IMR-90 (cell line): ENCODE data around the gene CNKSR3. TPM values are rescaled to one million over a fixed set of nuclear protein-coding genes. Genes with fewer than 3 reads are reported as not detected.

ENCODE experiments used
- ATAC-seq: fragments of 200-7000 bp; cut with Tn5 transposase; 2 replicates; pipeline ENCODE4 v1.9.1; 2020; ENCODE audit warnings: low read depth, mild to moderate bottlenecking, moderate library complexity
- BruUV-seq: library from RNA; stranded (reverse); fragments of 400-500 nt; replicated peaks from 2 replicates; lab custom pipeline; 2021; lab: Mats Ljungman, UMichigan
- CTCF ChIA-PET: fragments of 300-600 bp; formaldehyde crosslinking; extraction: SDS; loops from one replicate; lab custom pipeline; 2021; ENCODE audit warnings: antibody characterized with exemption; lab: Yijun Ruan, JAX
- POLR2A ChIA-PET: fragments of 300-600 bp; sonication (Branson Sonifier 250); formaldehyde crosslinking; loops from one replicate; lab custom pipeline; 2022; ENCODE audit warnings: antibody characterized with exemption; ENCODE audit not compliant: unreplicated experiment; lab: Charles Lee
- DNase-seq: peaks from one replicate; pipeline ENCODE4 v3.0.0; 2013
- H2AFZ ChIP-seq: replicated peaks from 2 replicates; pipeline ENCODE3; 2013; ENCODE audit warnings: low read length, mild to moderate bottlenecking; ENCODE audit not compliant: poor library complexity
- H2AK5ac ChIP-seq: 2 replicates; pipeline ENCODE4 v1.6.1; 2013; ENCODE audit warnings: low read depth, low read length, inconsistent platforms
- H2AK9ac ChIP-seq: replicated peaks from 2 replicates; pipeline ENCODE3; 2013; ENCODE audit warnings: mild to moderate bottlenecking, low read depth, low read length, moderate library complexity; ENCODE audit not compliant: poor library complexity
- H2BK120ac ChIP-seq: 2 replicates; pipeline ENCODE4 v1.6.1; 2013; ENCODE audit warnings: low read depth, low read length, inconsistent platforms
- H2BK15ac ChIP-seq: 3 replicates; pipeline ENCODE4 v1.6.1; 2013; ENCODE audit warnings: low read depth, low read length, inconsistent platforms
- H2BK20ac ChIP-seq: 2 replicates; pipeline ENCODE4 v1.6.1; 2013; ENCODE audit warnings: low read depth, mild to moderate bottlenecking, inconsistent platforms, low read length, moderate library complexity
- H2BK5ac ChIP-seq: 2 replicates; pipeline ENCODE4 v1.6.1; 2013; ENCODE audit warnings: mild to moderate bottlenecking, low read depth, low read length, inconsistent platforms; ENCODE audit not compliant: poor library complexity, severe bottlenecking
- H3K14ac ChIP-seq: replicated peaks from 2 replicates; pipeline ENCODE4 v1.6.1; 2013; ENCODE audit warnings: low read depth, low read length, inconsistent platforms
- H3K18ac ChIP-seq: 2 replicates; pipeline ENCODE4 v1.6.1; 2013; ENCODE audit warnings: low read depth, low read length, control low read depth
- H3K23ac ChIP-seq: 2 replicates; pipeline ENCODE4 v1.6.1; 2013; ENCODE audit warnings: low read depth, low read length, inconsistent platforms
- H3K27ac ChIP-seq: 2 replicates; pipeline ENCODE4 v1.5.1; 2013; ENCODE audit warnings: mild to moderate bottlenecking, control low read depth, low read length; ENCODE audit not compliant: insufficient read depth
- H3K27me3 ChIP-seq: 2 replicates; pipeline ENCODE4 v1.6.1; 2013; ENCODE audit warnings: low read length; ENCODE audit not compliant: control insufficient read depth, insufficient read depth
- H3K36me3 ChIP-seq: 2 replicates; pipeline ENCODE4 v1.6.1; 2013; ENCODE audit warnings: low read length, mixed read lengths; ENCODE audit not compliant: control insufficient read depth, insufficient read depth
- H3K4ac ChIP-seq: 2 replicates; pipeline ENCODE4 v1.6.1; 2013; ENCODE audit warnings: low read depth, low read length, inconsistent platforms
- H3K4me1 ChIP-seq: 2 replicates; pipeline ENCODE4 v1.6.1; 2013; ENCODE audit warnings: low read length, mixed read lengths; ENCODE audit not compliant: control insufficient read depth, insufficient read depth
- H3K4me2 ChIP-seq: 2 replicates; pipeline ENCODE4 v1.6.1; 2013; ENCODE audit warnings: low read depth, mild to moderate bottlenecking, control low read depth, low read length, moderate library complexity
- H3K4me3 ChIP-seq: 2 replicates; pipeline ENCODE4 v1.5.1; 2013; ENCODE audit warnings: low read depth, mild to moderate bottlenecking, control low read depth, low read length, moderate library complexity; ENCODE audit not compliant: insufficient read depth
- H3K56ac ChIP-seq: 2 replicates; pipeline ENCODE4 v1.6.1; 2013; ENCODE audit warnings: low read length, inconsistent platforms; ENCODE audit not compliant: insufficient read depth; ENCODE audit errors: extremely low read depth
- H3K79me1 ChIP-seq, 2 experiments: 2 replicates each; pipeline ENCODE4 v1.6.1; 2013; ENCODE audit warnings: low read length in 2 of 2, inconsistent platforms in 1 of 2, low read depth in 1 of 2
- H3K9ac ChIP-seq: 2 replicates; pipeline ENCODE4 v1.6.1; 2013; ENCODE audit warnings: low read depth, low read length, control low read depth
- H3K9me1 ChIP-seq: 2 replicates; pipeline ENCODE4 v1.6.1; 2013; ENCODE audit warnings: low read length, inconsistent platforms; ENCODE audit not compliant: insufficient read depth
- H3K9me3 ChIP-seq: 2 replicates; pipeline ENCODE4 v1.6.1; 2013; ENCODE audit warnings: low read length; ENCODE audit not compliant: control insufficient read depth, insufficient read depth
- H4K20me1 ChIP-seq: 2 replicates; pipeline ENCODE4 v1.6.1; 2013; ENCODE audit warnings: low read length, inconsistent platforms; ENCODE audit not compliant: insufficient read depth
- H4K5ac ChIP-seq: 2 replicates; pipeline ENCODE4 v1.6.1; 2013; ENCODE audit warnings: mild to moderate bottlenecking, low read depth, low read length, control low read depth
- H4K8ac ChIP-seq, 2 experiments: 2 replicates each; pipeline ENCODE4 v1.6.1; 2013; ENCODE audit warnings: low read depth in 2 of 2, low read length in 2 of 2, control low read depth in 1 of 2, inconsistent platforms in 1 of 2
- H4K91ac ChIP-seq: 2 replicates; pipeline ENCODE4 v1.6.1; 2013; ENCODE audit warnings: low read depth, low read length, inconsistent platforms; ENCODE audit not compliant: insufficient read depth
- CEBPB ChIP-seq: IDR thresholded peaks from 2 replicates; pipeline ENCODE4 v1.6.1; 2012; ENCODE audit warnings: low read depth, low read length, improper control_type of control experiment
- CHD1 ChIP-seq: IDR thresholded peaks from 2 replicates; pipeline ENCODE4 v1.6.1; 2012; ENCODE audit warnings: low read depth, low read length, improper control_type of control experiment
- ELK1 ChIP-seq: fragments of 150-350 bp; IDR thresholded peaks from 2 replicates; pipeline ENCODE4 v1.6.1; 2016; ENCODE audit warnings: low read depth, mild to moderate bottlenecking, low read length, moderate library complexity, borderline replicate concordance
- MAFK ChIP-seq: IDR thresholded peaks from 2 replicates; pipeline ENCODE4 v1.6.1; 2012; ENCODE audit warnings: low read depth, low read length, improper control_type of control experiment
- MAZ ChIP-seq: IDR thresholded peaks from 2 replicates; pipeline ENCODE4 v1.6.1; 2012; ENCODE audit warnings: low read depth, mild to moderate bottlenecking, low read length, improper control_type of control experiment, moderate library complexity, borderline replicate concordance
- USF2 ChIP-seq: fragments of 150-350 bp; IDR thresholded peaks from 2 replicates; pipeline ENCODE4 v1.6.1; 2017; ENCODE audit warnings: mild to moderate bottlenecking, antibody characterized with exemption, low read length, low read depth
- WGBS, 2 experiments: methylation state at CpG; one replicate each; pipeline versions ENCODE4 v1.1.5 to v1.1.7; 2013; ENCODE audit warnings: missing lambda C conversion rate in 2 of 2; ENCODE audit not compliant: insufficient read length in 1 of 2; ENCODE audit errors: extremely low coverage in 2 of 2; 5-methylcytosine and 5-hydroxymethylcytosine counted together
- dilution Hi-C: fragments of 300-500 bp; cut with HindIII; formaldehyde crosslinking; loops from one replicate; pipeline ENCODE4 v1.14.3; 2018; ENCODE audit warnings: low sequenced_read_pairs; ENCODE audit not compliant: unreplicated experiment
- in situ Hi-C: fragments of 300-500 bp; cut with MboI; formaldehyde crosslinking; loops from 3 replicates; pipeline ENCODE4 v1.14.3; 2019; ENCODE audit warnings: low sequenced_read_pairs, inconsistent platforms, mixed read lengths
- intact Hi-C: fragments of 100-400 bp; cut with micrococcal nuclease; formaldehyde crosslinking; loops from 2 replicates; pipeline ENCODE4 v1.10.0; 2022
- polyA plus RNA-seq, 3 experiments: library from polyadenylated mRNA; depleted of rRNA; stranded (reverse); fragments of >200 nt; gene quantifications; 2 replicates each; pipeline ENCODE4 v1.2.3, GENCODE V29; 2012; ENCODE audit warnings: low replicate concordance in 1 of 3
- total RNA-seq: library from RNA; depleted of rRNA; stranded (reverse); fragments of >200 nt; gene quantifications from 2 replicates; pipeline ENCODE4 v1.2.3, GENCODE V29; 2012

CNKSR3 gene
- total and polyA plus RNA-seq, 2 of the 4 experiments (the other 2 are of a cell fraction) = 6.7 to 15.8 TPM

- no peak overlapping the region for H3K4me2 ChIP-seq
- H4K91ac ChIP-seq = no peak overlapping the region; the same call in 1 of the 2 replicates
- BruUV-seq = no TSS peak
- in situ Hi-C loops (no loop called here), intact Hi-C loops (no loop called here), dilution Hi-C loops (no loop called here)
- H3K27me3 ChIP-seq = no peaks in the 10 kb centered on the region
- no CpG with 5 or more reads among the region's 10 CpGs for WGBS, 2 experiments
- no peak overlapping the region for H3K27ac ChIP-seq
- H3K9me1 ChIP-seq = 0 out of 2 replicates have a peak, but pooled peaks cover 7% of the 10 kb centered on the region
- H2BK20ac ChIP-seq = no peak overlapping the region
- H3K18ac ChIP-seq = no peak overlapping the region
- ChIA-PET POLR2A (no interaction called here), CTCF (no interaction called here)
- H2AFZ ChIP-seq = no peak overlapping the region
- no peak overlapping the region for H3K56ac ChIP-seq
- ATAC-seq (no peak), DNase-seq (no peak)
- TF ChIP-seq CHD1 (no peak), ELK1 (no peak), MAFK (no peak), MAZ (no peak), CEBPB (no peak), USF2 (no peak)
- peaks cover 24% of the 10 kb centered on the region for H3K4me1 ChIP-seq
- no peak overlapping the region for H4K8ac ChIP-seq
- H2BK15ac ChIP-seq = peak overlapping the region; percentile 38; the same call in 1 of the 3 replicates
- H3K14ac ChIP-seq = no peak overlapping the region
- H2BK5ac ChIP-seq = no peak overlapping the region
- H4K20me1 ChIP-seq = no peaks in the 10 kb centered on the region; the same call in 1 of the 2 replicates
- no peak overlapping the region for H2AK9ac ChIP-seq
- peaks cover 14% of the 10 kb centered on the region for H3K36me3 ChIP-seq
- H2AK5ac ChIP-seq = peak overlapping the region; percentile 9; the same call in 1 of the 2 replicates
- peak overlapping the region; percentile 54; the same call in 1 of the 2 replicates for H3K4ac ChIP-seq
- no peak overlapping the region for H2BK120ac ChIP-seq
- H3K9ac ChIP-seq = no peak overlapping the region
- no peak overlapping the region for H3K23ac ChIP-seq
- peaks cover 0 to 22% of the 10 kb centered on the region in 2 experiments; a peak in 3 of 4 replicates for H3K79me1 ChIP-seq
- H3K4me3 ChIP-seq = no peak overlapping the region
- H3K9me3 ChIP-seq = no peaks in the 10 kb centered on the region
- H4K5ac ChIP-seq = no peak overlapping the region
These were observed 103.6 kb downstream of the CNKSR3 start for GRCh38 chr6:154406869-154407268.
